NCI-H510A treated with DMSO at 0.1 percent for 48 hours (cell line): ENCODE data around the gene FHOD3.
"Not testable (repeated sequence)": the region's sequence is repeated elsewhere in the genome, so short reads cannot be mapped to it uniquely, and the experiment has no call there.

ENCODE experiments used
- DNase-seq: peaks from one replicate; lab custom pipeline; 2025; lab: John Stamatoyannopoulos, UW

FHOD3 gene

GRCh38 chr18:36451454-36452251, 154.1 kb downstream of the FHOD3 start:
- no peak for DNase-seq

GRCh38 chr18:36454245-36454644, 156.7 kb downstream of the FHOD3 start:
- peak; percentile 59 for DNase-seq

DNA sequence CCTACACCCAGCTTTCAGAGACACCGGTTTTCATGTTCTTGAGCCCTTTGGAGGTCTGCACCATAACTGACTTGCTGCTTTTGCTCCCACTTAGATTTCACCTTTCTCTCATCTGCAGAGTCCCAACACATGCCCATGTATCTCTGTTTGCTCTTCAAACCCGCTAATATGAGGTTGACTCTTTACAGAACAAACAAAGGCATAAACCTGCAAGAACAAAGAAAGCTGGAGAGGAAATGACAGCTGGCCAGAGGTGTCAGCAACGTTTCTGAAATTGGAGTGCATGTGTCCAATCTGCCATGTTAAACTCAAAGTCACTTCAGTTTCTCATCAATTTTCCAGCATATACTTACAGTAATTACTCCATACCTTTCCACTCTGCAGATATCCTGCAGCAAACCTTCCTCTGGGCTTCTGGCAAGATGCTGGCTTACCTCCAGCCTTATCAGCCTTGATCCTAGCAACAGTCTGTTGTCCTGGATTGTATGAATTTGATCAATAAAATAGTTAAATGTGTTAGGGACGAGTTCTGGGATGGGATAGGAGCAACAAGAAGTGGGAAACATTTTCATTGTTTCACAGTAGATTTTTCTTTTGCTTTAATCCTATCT, 157.4 kb downstream of the FHOD3 start:
- DNase-seq = peak; percentile 96

DNA sequence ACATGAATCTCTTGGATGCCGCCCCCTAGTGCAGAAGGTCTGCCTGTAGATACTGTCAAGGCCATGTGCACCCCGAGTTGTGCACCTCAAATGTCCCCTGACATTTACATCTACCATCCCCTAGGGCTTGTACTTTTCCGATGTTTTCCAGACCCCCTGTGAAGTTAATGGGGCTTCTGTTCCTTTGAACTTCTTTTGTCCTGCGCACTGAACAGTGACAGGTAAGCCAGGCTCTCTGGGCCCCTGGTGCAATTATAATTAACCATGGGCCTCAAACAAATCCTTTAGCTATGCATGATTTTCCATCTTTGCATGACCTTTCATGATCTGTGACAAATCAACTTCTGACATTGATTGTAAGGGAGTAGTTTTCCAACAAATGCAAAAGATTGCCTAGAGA, 158.4 kb downstream of the FHOD3 start:
- no peak for DNase-seq

DNA sequence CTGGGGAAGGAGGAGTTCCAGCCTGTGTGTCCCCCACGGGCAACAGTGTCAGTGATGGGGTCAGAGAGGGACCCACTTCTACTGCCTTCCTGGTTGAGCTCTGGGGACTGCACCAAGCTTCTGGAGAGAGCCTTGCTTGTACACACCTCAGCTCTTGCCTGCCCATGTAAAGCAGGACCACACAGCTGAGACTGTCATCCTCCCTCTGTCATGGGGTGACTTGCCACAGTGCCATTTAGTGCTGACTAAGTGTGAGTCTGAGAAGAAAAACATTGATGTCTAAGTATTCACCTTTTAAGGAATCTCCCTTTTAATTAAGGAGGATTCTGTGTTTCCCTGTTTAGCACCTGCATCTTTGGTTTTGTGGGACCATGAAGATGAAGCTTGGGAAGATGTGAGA, 159.1 kb downstream of the FHOD3 start:
- DNase-seq = no peak

GRCh38 chr18:36457683-36458082, 160.2 kb downstream of the FHOD3 start:
- DNase-seq = no peak

DNA sequence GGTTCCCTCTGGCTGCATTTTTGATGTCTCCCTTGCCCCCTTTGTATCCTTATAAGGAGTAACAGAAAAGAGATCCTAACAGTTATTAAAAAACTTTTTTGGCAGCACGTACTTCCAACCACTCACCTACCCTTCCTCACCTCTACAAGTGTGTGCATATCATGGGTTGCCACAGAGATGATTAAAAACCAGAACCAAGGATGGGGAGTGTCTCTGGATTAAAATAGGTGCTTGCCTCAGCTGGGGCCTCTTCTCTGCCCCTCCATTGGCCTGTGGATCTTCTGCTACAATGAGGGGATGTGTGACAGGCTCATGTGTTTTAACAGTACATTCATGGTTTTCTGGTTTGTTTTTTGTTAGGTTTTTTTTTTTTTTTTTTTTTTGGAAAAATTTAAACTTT, 160.8 kb downstream of the FHOD3 start:
- no peak for DNase-seq

- no peak for DNase-seq
These were observed 161.7 kb downstream of the FHOD3 start for GRCh38 chr18:36459203-36459602.

DNA sequence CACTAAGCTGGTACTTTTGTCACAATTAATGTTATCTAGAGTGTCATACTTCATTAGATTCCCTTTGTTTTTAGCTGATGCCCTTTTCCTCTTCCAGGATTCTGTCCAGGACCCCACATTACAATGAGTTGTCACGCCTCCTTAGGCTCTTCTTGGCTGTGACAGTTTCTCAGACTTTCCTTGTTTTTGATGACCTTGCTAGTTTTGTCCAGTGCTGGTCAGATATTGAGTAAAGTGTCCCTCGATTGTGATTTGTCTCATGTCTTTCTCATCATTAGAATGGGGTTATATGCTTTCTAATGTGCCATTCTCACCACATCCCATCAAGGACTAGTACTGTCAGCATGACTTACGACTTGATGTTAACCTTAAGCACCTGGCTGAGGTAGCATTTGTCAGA, 162.3 kb downstream of the FHOD3 start:
- DNase-seq = no peak

DNA sequence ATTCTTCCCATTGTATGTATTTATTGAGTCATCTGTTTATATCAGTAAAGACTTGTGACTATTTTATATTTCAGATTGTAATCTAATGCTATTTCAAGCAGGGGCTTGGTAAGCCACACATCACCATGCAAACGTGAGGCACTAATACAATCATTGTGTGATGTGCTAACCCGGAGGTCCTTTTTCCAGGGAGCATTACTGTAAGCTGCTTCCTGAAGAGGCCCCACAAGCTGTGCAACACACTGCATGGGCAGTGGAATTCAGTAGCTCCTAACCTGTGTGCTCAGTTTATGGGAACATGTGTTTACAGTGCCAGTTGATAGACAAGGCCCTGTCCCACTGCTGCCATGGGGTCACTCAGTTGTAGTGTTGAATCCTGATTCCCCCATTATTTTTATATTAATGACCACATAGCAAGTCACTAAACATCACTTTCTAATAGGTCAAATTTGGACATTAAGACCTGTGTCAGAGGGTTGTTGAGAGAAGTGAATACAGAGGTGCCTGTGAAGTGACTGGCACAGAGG, 162.9 kb downstream of the FHOD3 start:
- DNase-seq = no peak

- peak; percentile 45 for DNase-seq
These were observed 163.3 kb downstream of the FHOD3 start for GRCh38 chr18:36460854-36461253.

DNA sequence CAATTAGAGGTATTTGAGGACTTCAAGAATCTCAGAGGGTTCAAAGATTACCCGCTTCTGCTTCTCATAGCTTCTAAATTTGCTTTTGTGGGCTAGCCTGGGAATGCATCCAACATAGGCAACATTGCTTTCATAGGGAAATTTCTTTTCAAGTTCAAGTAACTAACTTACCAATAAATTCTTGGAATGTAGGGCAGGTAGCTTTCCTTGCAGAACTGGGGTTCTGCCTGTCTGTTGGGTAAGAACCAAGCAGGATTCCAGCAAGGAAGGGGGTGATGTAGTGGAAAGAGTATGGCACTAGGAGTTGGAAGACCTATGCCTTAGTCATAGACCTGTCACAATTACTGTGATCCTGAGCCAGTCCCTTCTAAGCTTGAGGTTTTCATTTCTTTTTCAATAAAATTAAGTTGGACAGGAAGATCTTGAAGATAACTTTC, 164.1 kb downstream of the FHOD3 start:
- no peak for DNase-seq

DNA sequence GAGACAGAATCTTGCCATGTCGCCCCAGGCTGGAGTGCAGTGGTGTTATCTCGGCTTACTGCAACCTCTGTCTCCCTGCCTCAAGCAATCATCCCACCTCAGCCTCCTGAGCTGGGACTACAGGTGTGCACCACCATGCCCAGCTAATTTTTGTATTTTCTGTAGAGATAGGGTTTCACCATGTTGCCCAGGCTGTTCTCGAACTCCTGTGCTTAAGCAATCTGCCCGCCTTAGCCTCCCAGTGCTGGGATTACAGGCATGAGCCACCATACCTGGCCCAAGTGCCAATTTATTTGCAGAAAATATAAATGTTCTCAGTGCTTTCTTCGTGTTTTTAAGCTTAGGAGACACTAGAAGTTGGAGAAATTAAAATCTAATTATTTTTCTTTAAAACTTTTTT, 166.0 kb downstream of the FHOD3 start:
- DNase-seq = not testable (repeated sequence)

DNA sequence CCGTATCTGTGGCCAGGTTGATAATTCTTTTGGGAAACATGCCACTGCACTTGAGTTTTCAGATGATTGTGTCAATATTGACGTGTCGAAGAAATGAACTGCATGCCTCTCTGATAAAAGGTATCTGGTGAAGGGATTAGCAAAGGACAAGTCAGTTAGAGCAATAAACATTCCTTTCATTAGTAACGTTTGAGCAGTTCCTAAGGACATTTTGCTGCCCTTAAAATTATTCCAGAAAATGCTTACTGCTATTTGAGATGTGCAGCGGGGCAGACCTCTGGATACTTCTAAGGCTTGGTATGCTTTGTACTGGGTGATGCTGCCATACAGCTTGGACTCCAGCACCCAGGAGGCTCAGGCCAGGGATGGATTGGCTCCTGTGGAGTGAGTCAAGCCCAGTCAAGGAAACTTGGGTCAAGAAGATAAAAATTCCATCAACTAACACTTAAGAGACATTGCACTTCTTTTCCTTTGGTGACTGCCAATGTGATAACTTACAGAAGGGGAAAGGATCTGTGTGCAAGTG, 166.7 kb downstream of the FHOD3 start:
- DNase-seq = peak; percentile 71

DNA sequence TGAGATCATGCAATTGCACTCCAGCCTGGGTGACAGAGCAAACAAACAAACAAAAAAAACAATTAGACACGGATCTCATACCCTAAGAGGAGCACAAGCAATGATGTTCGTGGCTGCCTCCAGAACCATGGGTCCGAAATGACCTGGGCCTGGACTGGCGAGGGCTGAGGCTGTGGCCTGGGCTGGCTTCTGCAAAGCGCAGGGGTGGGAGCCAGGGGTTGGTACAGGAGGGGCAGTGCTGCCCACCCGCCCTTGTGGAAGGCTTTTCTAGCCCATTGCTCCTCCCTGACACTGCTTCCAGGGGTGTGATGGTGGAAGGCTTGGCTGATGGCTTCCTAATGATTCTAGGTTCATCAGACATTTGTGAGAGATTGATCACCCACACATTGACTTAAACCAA, 167.8 kb downstream of the FHOD3 start:
- no peak for DNase-seq

DNA sequence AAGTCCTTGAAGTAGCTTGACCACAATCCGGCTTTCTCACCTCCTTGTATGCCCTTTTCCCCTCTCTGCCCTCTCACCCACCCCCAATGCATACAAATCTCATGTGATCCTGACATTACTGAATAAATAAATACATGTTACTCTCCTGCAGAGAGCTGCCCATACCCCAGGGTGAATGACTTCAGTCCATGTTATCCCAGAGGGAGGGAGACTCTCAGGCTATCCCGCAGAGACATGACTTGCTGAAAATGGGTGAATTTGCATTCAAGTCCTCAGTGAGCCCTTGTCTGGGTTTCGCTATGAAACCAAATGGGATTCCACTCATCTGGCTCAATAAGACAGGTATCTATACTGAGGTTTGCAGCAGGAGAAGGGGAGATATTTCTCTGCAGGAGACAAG, 168.5 kb downstream of the FHOD3 start:
- no peak for DNase-seq

DNA sequence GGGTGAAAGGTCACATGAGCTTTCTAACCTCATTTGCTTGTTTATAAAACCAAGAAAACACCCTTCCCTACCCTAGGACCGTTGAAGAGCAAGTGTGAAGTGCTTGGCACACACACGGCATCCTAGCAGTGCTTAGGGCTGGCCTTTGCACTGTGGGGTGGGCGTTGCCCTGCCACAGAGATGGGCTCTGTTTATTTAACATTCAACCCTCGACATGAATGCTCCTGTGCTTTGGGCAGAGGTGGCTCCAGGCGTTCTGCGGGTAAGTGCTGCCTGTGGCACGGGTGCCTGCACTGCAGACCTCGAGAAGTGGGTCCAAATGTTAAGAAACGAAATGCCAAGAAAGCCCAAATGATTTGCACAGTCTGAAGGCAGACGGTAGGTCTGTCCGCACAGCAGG, 170.1 kb downstream of the FHOD3 start:
- peak; percentile 62 for DNase-seq

DNA sequence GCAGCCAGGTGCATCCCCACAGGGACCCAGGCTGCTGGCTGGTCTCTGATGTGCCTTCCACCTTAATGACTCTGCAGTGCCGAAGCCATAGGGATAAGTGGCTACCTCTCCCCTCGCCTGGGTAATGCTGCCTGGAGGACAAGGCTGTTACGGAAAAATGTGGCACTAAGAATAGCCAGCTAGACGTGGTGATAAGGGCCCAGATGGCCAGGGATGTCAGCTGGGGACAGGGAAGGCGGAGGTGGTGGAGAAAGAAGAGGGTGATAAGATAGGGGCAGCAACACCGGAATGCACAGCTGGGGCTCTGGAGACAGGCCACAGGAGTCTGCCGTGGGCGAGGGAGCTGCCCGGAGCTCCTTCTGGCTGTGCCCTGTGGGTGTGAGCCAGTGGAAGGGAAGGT, 170.6 kb downstream of the FHOD3 start:
- DNase-seq = peak; percentile 62

- peak; percentile 71 for DNase-seq
These were observed 171.9 kb downstream of the FHOD3 start for GRCh38 chr18:36469461-36469860.

DNA sequence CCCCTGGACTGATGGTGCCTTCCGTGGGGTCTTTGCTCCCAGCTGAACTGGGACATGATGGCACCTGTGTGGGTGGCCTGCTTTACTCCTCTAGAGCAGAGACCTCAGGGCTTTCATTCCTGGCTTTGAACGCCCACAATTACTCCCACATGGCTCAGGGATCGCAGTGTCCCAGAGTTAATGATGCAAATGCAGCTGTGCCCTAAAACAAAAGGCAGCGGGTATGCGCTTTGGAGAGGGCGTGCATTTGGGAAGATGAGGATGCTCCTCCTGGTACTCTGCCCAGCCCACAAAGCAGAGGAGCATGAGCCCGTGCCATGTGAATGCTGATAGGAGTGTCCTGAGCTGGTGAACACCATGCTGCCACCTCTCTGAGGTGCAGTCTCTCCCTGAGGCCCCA, 173.4 kb downstream of the FHOD3 start:
- no peak for DNase-seq

- DNase-seq = no peak
These were observed 173.9 kb downstream of the FHOD3 start for GRCh38 chr18:36471393-36471792.

DNA sequence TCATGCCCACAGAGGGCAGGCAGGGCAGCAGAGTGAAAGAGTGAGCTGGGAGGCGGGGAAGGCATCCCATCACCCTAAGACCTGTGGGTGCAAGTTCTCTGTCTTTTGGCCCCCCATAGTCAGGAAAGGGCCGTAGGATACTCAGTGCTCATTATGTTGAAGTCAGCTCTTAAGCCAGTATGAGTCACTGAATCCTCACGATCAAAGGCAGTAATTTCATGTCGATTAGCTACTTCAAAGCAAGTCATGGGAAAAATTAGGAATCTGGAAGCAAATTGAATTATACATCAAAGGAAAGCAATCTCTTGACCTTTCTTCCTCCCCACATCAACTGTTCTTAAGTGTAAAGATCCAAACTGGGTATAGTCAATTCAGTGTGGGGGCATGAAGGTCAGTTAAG, 178.9 kb downstream of the FHOD3 start:
- DNase-seq = no peak

GRCh38 chr18:36477776-36478175, 180.3 kb downstream of the FHOD3 start:
- no peak for DNase-seq
